ENCODE results near the gene ABCA1.

- TF ChIP-seq, protein P1, sequence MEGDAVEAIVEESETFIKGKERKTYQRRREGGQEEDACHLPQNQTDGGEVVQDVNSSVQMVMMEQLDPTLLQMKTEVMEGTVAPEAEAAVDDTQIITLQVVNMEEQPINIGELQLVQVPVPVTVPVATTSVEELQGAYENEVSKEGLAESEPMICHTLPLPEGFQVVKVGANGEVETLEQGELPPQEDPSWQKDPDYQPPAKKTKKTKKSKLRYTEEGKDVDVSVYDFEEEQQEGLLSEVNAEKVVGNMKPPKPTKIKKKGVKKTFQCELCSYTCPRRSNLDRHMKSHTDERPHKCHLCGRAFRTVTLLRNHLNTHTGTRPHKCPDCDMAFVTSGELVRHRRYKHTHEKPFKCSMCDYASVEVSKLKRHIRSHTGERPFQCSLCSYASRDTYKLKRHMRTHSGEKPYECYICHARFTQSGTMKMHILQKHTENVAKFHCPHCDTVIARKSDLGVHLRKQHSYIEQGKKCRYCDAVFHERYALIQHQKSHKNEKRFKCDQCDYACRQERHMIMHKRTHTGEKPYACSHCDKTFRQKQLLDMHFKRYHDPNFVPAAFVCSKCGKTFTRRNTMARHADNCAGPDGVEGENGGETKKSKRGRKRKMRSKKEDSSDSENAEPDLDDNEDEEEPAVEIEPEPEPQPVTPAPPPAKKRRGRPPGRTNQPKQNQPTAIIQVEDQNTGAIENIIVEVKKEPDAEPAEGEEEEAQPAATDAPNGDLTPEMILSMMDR (IDR thresholded peaks at IDR 0.05; ENCODE audit: low read length), result no peak
- no peak for TF ChIP-seq EZH2 (IDR thresholded peaks at IDR 0.05; ENCODE audit: borderline replicate concordance, low read length)
These were observed 187.3 kb downstream of the ABCA1 start for GRCh38 chr9:104740621-104741020.
